Nephron progenitor cell (in vitro differentiated cells): ENCODE data around the gene RDH16.
A peak's percentile ranks its signal among the peaks of the same experiment; 100 is the strongest.

Source experiments
- DNase-seq: peaks from one replicate; pipeline ENCODE4 v3.0.0; 2021
- H3K27ac Mint-ChIP-seq: 2 replicates; pipeline ENCODE4 v1.8.0; 2021; ENCODE audit warnings: mild to moderate bottlenecking, moderate library complexity, mixed read lengths
- H3K27me3 Mint-ChIP-seq: 2 replicates; pipeline ENCODE4 v1.8.0; 2021; ENCODE audit warnings: mild to moderate bottlenecking, low read depth, mixed read lengths; ENCODE audit not compliant: poor library complexity
- H3K36me3 Mint-ChIP-seq: 2 replicates; pipeline ENCODE4 v1.8.0; 2021; ENCODE audit warnings: low read depth, mixed read lengths
- H3K4me1 Mint-ChIP-seq: 2 replicates; pipeline ENCODE4 v1.8.0; 2021; ENCODE audit warnings: mixed read lengths
- H3K4me3 Mint-ChIP-seq: 2 replicates; pipeline ENCODE4 v1.8.0; 2021; ENCODE audit warnings: mild to moderate bottlenecking, moderate library complexity, mixed read lengths
- H3K9me3 Mint-ChIP-seq: 2 replicates; pipeline ENCODE4 v1.8.0; 2021; ENCODE audit warnings: mild to moderate bottlenecking, moderate library complexity, mixed read lengths
- CTCF ChIP-seq: fragments of 200-600 bp; sonication (generic); IDR thresholded peaks from 2 replicates; pipeline ENCODE4 v1.5.0; 2021; ENCODE audit warnings: antibody characterized with exemption

RDH16 gene

GRCh38 chr12:56957229-56958052, at the start of gene RDH16:
TSS of gene RDH16 (minus strand) at chr12:56957608. CDS start at chr12:56957462, 146 bp downstream.
- peaks cover 55% of the 10 kb centered on the region for H3K27me3 Mint-ChIP-seq

GRCh38 chr12:57006809-57007475, 49.5 kb upstream of the RDH16 start:
- no peak for TF ChIP-seq CTCF
- Mint-ChIP-seq H3K27me3 (peaks cover 7% of the 10 kb centered on the region), H3K36me3 (peaks cover 29% of the 10 kb centered on the region), H3K4me3 (peak overlapping the region; percentile 88), H3K27ac (peak overlapping the region; percentile 54), H3K9me3 (no peaks in the 10 kb centered on the region), H3K4me1 (peaks cover 59% of the 10 kb centered on the region)
- no peak for DNase-seq

More at GRCh38 chr12:56957229-56958052, at the start of gene RDH16:
- TF ChIP-seq CTCF: no peak
- no peak for DNase-seq
- H3K4me1 Mint-ChIP-seq: no peaks in the 10 kb centered on the region
- no peaks in the 10 kb centered on the region for H3K36me3 Mint-ChIP-seq
- no peak within 1 kb of the TSS for H3K4me3 Mint-ChIP-seq
- no peak within 1 kb of the TSS for H3K27ac Mint-ChIP-seq
- peaks cover 54% of the 10 kb centered on the region for H3K9me3 Mint-ChIP-seq

GRCh38 chr12:57005980-57006808, 48.8 kb upstream of the RDH16 start, which contains the start of gene ZBTB39:
TSS of gene ZBTB39 (minus strand) at chr12:57006546. CDS start at chr12:57004917, 1,629 bp downstream.
- H3K4me1 Mint-ChIP-seq: peaks cover 59% of the 10 kb centered on the region
- peaks cover 4% of the 10 kb centered on the region for H3K27me3 Mint-ChIP-seq
- H3K27ac Mint-ChIP-seq: peak within 1 kb of the TSS; percentile 54
- DNase-seq: peak; percentile 77
- H3K9me3 Mint-ChIP-seq: no peaks in the 10 kb centered on the region
- H3K36me3 Mint-ChIP-seq: peaks cover 35% of the 10 kb centered on the region
- H3K4me3 Mint-ChIP-seq: peak within 1 kb of the TSS; percentile 94
- TF ChIP-seq CTCF: no peak

GRCh38 chr12:57004651-57005050, 47.2 kb upstream of the RDH16 start:
- Mint-ChIP-seq H3K27me3 (no peaks in the 10 kb centered on the region), H3K27ac (no peak overlapping the region), H3K36me3 (peaks cover 47% of the 10 kb centered on the region), H3K4me1 (peaks cover 73% of the 10 kb centered on the region), H3K4me3 (peak overlapping the region; percentile 94), H3K9me3 (no peaks in the 10 kb centered on the region)
- no peak for TF ChIP-seq CTCF
- no peak for DNase-seq

GRCh38 chr12:57003395-57003794, 46.0 kb upstream of the RDH16 start:
- H3K36me3 Mint-ChIP-seq: peaks cover 59% of the 10 kb centered on the region
- no peak overlapping the region for H3K27ac Mint-ChIP-seq
- no peak overlapping the region for H3K4me3 Mint-ChIP-seq
- H3K27me3 Mint-ChIP-seq: no peaks in the 10 kb centered on the region
- H3K4me1 Mint-ChIP-seq: peaks cover 74% of the 10 kb centered on the region
- H3K9me3 Mint-ChIP-seq: no peaks in the 10 kb centered on the region
- no peak for TF ChIP-seq CTCF
- no peak for DNase-seq
